ENCODE results near the gene CCDC88B.

The CCDC88B gene

GRCh38 chr11:64339754-64340408 lies at the start of gene CCDC88B:
TSS of gene CCDC88B (plus strand) at chr11:64340204. CDS start at chr11:64340267, 63 bp downstream.
- no peak for DNase-seq (ENCODE audit: low read depth)

- DNase-seq (ENCODE audit: low read depth): no peak
These were observed 49.4 kb upstream of the CCDC88B start for GRCh38 chr11:64290352-64291261.

GRCh38 chr11:64291262-64291751 lies 48.7 kb upstream of the CCDC88B start, which contains the start of gene KCNK4:
TSS of gene KCNK4 (plus strand) at chr11:64291302. CDS start at chr11:64293019, 1,717 bp downstream.
- no peak for DNase-seq (ENCODE audit: low read depth)

- DNase-seq (ENCODE audit: low read depth): no peak
These were observed 48.1 kb upstream of the CCDC88B start for GRCh38 chr11:64291752-64292459.

GRCh38 chr11:64292460-64293254 lies 47.3 kb upstream of the CCDC88B start:
- DNase-seq (ENCODE audit: low read depth): no peak

GRCh38 chr11:64294774-64295173 lies 45.2 kb upstream of the CCDC88B start:
- DNase-seq (ENCODE audit: low read depth): no peak

GRCh38 chr11:64295760-64296159 lies 44.2 kb upstream of the CCDC88B start:
- no peak for DNase-seq (ENCODE audit: low read depth)

- DNase-seq (ENCODE audit: low read depth): no peak
These were observed 43.8 kb upstream of the CCDC88B start for GRCh38 chr11:64296236-64296635.

- DNase-seq (ENCODE audit: low read depth): no peak
These were observed 42.9 kb upstream of the CCDC88B start for GRCh38 chr11:64296830-64297698.

- no peak for DNase-seq (ENCODE audit: low read depth)
These were observed 42.2 kb upstream of the CCDC88B start for GRCh38 chr11:64297699-64298358.

- DNase-seq (ENCODE audit: low read depth): no peak
These were observed 40.8 kb upstream of the CCDC88B start for GRCh38 chr11:64298966-64299846.

GRCh38 chr11:64299847-64300648 lies 40.0 kb upstream of the CCDC88B start, which contains the start of gene CATSPERZ:
TSS of gene CATSPERZ (plus strand) at chr11:64300358. CDS start at chr11:64300411, 53 bp downstream.
- no peak for DNase-seq (ENCODE audit: low read depth)

GRCh38 chr11:64303109-64304031 lies 36.6 kb upstream of the CCDC88B start:
- DNase-seq (ENCODE audit: low read depth): no peak

- no peak for DNase-seq (ENCODE audit: low read depth)
These were observed 36.0 kb upstream of the CCDC88B start for GRCh38 chr11:64304032-64304315.

- DNase-seq (ENCODE audit: low read depth): peak; percentile 84
These were observed 35.5 kb upstream of the CCDC88B start for GRCh38 chr11:64304316-64305072.

GRCh38 chr11:64305075-64305690 lies 34.8 kb upstream of the CCDC88B start, which contains the start of gene ESRRA:
TSS of gene ESRRA (plus strand) at chr11:64305524. CDS start at chr11:64307180, 1,656 bp downstream.
- peak; percentile 95 for DNase-seq (ENCODE audit: low read depth)
